CD4-positive, alpha-beta T cell treated with Interleukin-4 for 4 hours (primary cell): ENCODE data around the gene HDAC10.

ENCODE experiments used
- DNase-seq: peaks from one replicate; pipeline ENCODE4 v3.0.0-alpha.2; 2020

The HDAC10 gene

GRCh38 chr22:50250555-50251476 is at the start of gene HDAC10:
HDAC10 (minus strand) TSS chr22:50251265; CDS start chr22:50251032, 233 bp downstream.
- DNase-seq = peak; percentile 73

GRCh38 chr22:50300620-50301257 is 49.7 kb upstream of the HDAC10 start:
- DNase-seq = no peak

- no peak for DNase-seq
Observed at GRCh38 chr22:50299785-50300619, 48.9 kb upstream of the HDAC10 start.

GRCh38 chr22:50298937-50299784 is 48.1 kb upstream of the HDAC10 start:
- DNase-seq = no peak

GRCh38 chr22:50298266-50298637 is 47.2 kb upstream of the HDAC10 start:
- DNase-seq = no peak

GRCh38 chr22:50297510-50298265 is 46.6 kb upstream of the HDAC10 start:
- DNase-seq = no peak

GRCh38 chr22:50296658-50297490 is 45.8 kb upstream of the HDAC10 start:
- DNase-seq = no peak

GRCh38 chr22:50294319-50294656 is 43.2 kb upstream of the HDAC10 start:
- DNase-seq = no peak

- DNase-seq = no peak
Observed at GRCh38 chr22:50293441-50294318, 42.6 kb upstream of the HDAC10 start.

GRCh38 chr22:50292643-50293440 is 41.8 kb upstream of the HDAC10 start:
- DNase-seq = no peak

- DNase-seq = no peak
Observed at GRCh38 chr22:50289942-50290630, 39.0 kb upstream of the HDAC10 start.

GRCh38 chr22:50289151-50289941 is 38.3 kb upstream of the HDAC10 start:
- DNase-seq = no peak

GRCh38 chr22:50287731-50288130 is 36.7 kb upstream of the HDAC10 start:
- DNase-seq = no peak

- no peak for DNase-seq
Observed at GRCh38 chr22:50286701-50287318, 35.7 kb upstream of the HDAC10 start.

GRCh38 chr22:50286275-50286674 is 35.2 kb upstream of the HDAC10 start:
- no peak for DNase-seq

GRCh38 chr22:50285568-50286229 is 34.6 kb upstream of the HDAC10 start:
- no peak for DNase-seq
